ENCODE data around the gene EXT2. TPM values are rescaled to one million over a fixed set of nuclear protein-coding genes. Genes with fewer than 3 reads are reported as not detected.

The EXT2 gene
- total RNA-seq, 3 donors from 2014 or later = 82.1 to 108 (median 96.9) TPM

GRCh38 chr11:44078794-44079193, 16.7 kb upstream of the EXT2 start:
- H3K4me1 ChIP-seq = no peaks in the 10 kb centered on the region
- intact Hi-C loops (cut with DNase I; ENCODE audit: low total_unique reads) = no loop called here
- TF ChIP-seq CTCF (IDR thresholded peaks at IDR 0.05) (no peak), POLR2AphosphoS5 (IDR thresholded peaks at IDR 0.05) (no peak), POLR2A (IDR thresholded peaks at IDR 0.05) (no peak)
- H3K9me3 ChIP-seq = no peaks in the 10 kb centered on the region
- no peak overlapping the region for H3K27ac ChIP-seq
- DNase-seq (ENCODE audit: low spot score in 2 of 2) = no peak
- H3K4me3 ChIP-seq = no peak overlapping the region
- H3K36me3 ChIP-seq = no peaks in the 10 kb centered on the region
- H3K27me3 ChIP-seq = no peaks in the 10 kb centered on the region

- no peaks in the 10 kb centered on the region for H3K27me3 ChIP-seq
- H3K4me3 ChIP-seq = no peak overlapping the region
- no peaks in the 10 kb centered on the region for H3K4me1 ChIP-seq
- no peak for DNase-seq (ENCODE audit: low spot score in 2 of 2)
- no peak for TF ChIP-seq CTCF (IDR thresholded peaks at IDR 0.05)
- H3K9me3 ChIP-seq = no peaks in the 10 kb centered on the region
- H3K27ac ChIP-seq = no peak overlapping the region
- no peaks in the 10 kb centered on the region for H3K36me3 ChIP-seq
- intact Hi-C loops (cut with DNase I; ENCODE audit: low total_unique reads) = no loop called here
These were observed 16.1 kb upstream of the EXT2 start for GRCh38 chr11:44079376-44079775.

GRCh38 chr11:44080951-44081350, 14.5 kb upstream of the EXT2 start:
- H3K27ac ChIP-seq = no peak overlapping the region
- intact Hi-C loops (cut with DNase I; ENCODE audit: low total_unique reads) = no loop called here
- no peak for DNase-seq (ENCODE audit: low spot score in 2 of 2)
- no peak overlapping the region for H3K4me3 ChIP-seq
- TF ChIP-seq CTCF (IDR thresholded peaks at IDR 0.05) (no peak), POLR2A (IDR thresholded peaks at IDR 0.05) (no peak), POLR2AphosphoS5 (IDR thresholded peaks at IDR 0.05) (no peak)
- no peaks in the 10 kb centered on the region for H3K27me3 ChIP-seq
- no peaks in the 10 kb centered on the region for H3K4me1 ChIP-seq
- H3K36me3 ChIP-seq = no peaks in the 10 kb centered on the region
- H3K9me3 ChIP-seq = no peaks in the 10 kb centered on the region

GRCh38 chr11:44082645-44083044, 12.8 kb upstream of the EXT2 start:
- intact Hi-C loops (cut with DNase I; ENCODE audit: low total_unique reads) = no loop called here
- Histone ChIP-seq H3K4me1 (no peaks in the 10 kb centered on the region), H3K36me3 (no peaks in the 10 kb centered on the region), H3K4me3 (no peak overlapping the region), H3K9me3 (no peaks in the 10 kb centered on the region), H3K27ac (no peak overlapping the region), H3K27me3 (no peaks in the 10 kb centered on the region)
- TF ChIP-seq POLR2A (IDR thresholded peaks at IDR 0.05) (no peak), POLR2AphosphoS5 (IDR thresholded peaks at IDR 0.05) (no peak), CTCF (IDR thresholded peaks at IDR 0.05) (no peak)
- no peak for DNase-seq (ENCODE audit: low spot score in 2 of 2)

GRCh38 chr11:44083433-44083832, 12.0 kb upstream of the EXT2 start:
- no peaks in the 10 kb centered on the region for H3K4me1 ChIP-seq
- H3K9me3 ChIP-seq = no peaks in the 10 kb centered on the region
- no peak for DNase-seq (ENCODE audit: low spot score in 2 of 2)
- no peaks in the 10 kb centered on the region for H3K36me3 ChIP-seq
- no peak for TF ChIP-seq CTCF (IDR thresholded peaks at IDR 0.05)
- TF ChIP-seq POLR2AphosphoS5 (IDR thresholded peaks at IDR 0.05) = no peak
- TF ChIP-seq POLR2A (IDR thresholded peaks at IDR 0.05) = no peak
- no peak overlapping the region for H3K27ac ChIP-seq
- intact Hi-C loops (cut with DNase I; ENCODE audit: low total_unique reads) = no loop called here
- H3K4me3 ChIP-seq = no peak overlapping the region
- H3K27me3 ChIP-seq = no peaks in the 10 kb centered on the region
